GM15510 (cell line): ENCODE results near the gene B3GALT6.

Experiments
- POLR2A ChIP-seq: IDR thresholded peaks from 3 replicates; pipeline ENCODE4 v1.6.1; 2011; ENCODE audit warnings: borderline replicate concordance; ENCODE audit not compliant: insufficient read length; ENCODE audit errors: extremely low read depth

The B3GALT6 gene

GRCh38 chr1:1232208-1232795 is at the start of gene B3GALT6:
B3GALT6 (plus strand) TSS chr1:1232237; CDS start chr1:1232279, 42 bp downstream.
- peak; percentile 55 for TF ChIP-seq POLR2A

DNA sequence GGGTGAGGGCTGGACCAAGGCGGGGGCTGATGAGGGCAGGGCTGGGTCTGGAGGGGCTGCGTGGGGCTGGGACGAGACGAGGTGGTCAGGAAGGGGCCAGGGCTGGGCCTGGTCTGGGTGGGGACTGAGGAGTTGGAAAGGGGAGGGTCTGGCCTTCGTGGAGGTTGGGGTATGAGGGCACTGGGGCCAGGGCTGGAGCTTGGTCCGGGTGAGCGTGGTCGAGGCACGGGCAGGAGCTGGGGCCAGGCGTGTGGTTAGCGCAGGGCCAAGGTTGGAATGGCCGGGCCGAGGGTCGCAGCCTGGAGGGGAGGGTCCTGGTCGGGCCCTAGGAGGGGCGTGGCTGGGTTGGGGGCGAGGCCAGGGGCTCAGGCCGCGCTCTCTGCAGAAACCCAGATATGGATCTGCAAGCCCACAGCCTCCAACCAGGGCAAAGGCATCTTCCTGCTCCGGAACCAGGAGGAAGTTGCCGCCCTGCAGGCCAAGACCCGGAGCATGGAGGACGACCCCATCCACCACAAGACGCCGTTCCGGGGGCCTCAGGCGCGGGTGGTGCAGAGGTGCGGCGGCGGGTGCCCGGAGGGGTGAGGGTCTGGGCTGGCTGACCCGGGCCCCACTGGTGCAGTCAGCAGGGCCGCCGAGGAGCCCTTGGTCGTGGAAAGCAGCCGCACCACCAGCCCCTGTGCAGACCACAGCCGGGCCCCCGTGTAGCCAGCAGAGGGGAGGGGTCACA is 49.4 kb upstream of the B3GALT6 start:
- TF ChIP-seq POLR2A = no peak

- no peak for TF ChIP-seq POLR2A
These were observed 48.8 kb upstream of the B3GALT6 start for GRCh38 chr1:1183221-1183747.

- no peak for TF ChIP-seq POLR2A
These were observed 47.9 kb upstream of the B3GALT6 start for GRCh38 chr1:1183833-1184775.

DNA sequence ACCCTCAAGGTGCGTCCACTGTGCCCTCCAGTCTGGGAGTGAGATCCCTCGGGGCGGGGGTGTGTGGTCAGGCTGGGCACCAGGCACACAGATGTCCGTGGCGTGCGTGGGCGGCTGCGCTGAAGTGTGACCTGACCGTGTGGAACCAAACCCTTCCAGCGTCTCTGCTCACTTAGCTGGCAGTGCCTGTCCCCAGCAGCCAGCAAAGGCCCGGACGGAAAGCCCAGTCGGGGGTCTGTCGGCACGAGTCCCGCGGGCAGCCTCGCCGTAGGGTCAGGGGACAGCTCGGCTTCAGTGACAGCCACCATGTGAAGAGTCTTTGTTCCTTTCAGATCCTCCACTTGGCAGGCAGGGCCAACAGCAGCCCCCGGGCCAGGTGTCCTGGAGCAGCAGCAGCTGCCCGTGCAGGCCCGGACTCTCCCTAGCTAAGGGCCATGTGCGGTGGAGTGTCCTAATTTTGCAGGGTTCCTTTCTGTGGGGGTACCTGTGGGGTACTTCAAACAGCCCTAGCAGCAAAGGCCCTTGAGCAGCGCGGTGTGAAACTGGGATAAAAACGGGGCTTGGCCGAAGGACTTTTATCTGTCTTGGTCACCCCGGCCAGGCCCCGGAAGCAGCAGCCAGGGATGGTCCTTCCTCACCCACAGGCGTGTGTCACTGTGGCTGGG is 46.8 kb upstream of the B3GALT6 start:
- no peak for TF ChIP-seq POLR2A

DNA sequence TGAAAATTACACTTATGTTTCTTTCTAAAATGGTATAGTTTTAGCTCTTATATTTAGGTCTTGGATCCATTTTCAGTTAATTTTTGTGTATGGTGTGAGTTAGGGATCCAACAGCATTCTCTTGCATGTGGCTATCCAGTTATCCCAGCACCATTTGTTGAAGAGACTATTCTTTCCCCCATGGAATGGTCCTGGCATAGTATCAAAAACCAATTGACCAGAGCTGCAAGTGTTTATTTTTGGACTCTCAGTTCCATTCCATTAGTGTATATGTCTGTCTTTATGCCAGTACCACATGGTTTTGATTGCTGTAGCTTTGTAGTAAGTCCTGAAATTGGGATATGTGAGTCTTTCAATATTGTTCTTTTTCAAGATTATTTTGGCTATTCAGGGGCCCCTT is 44.1 kb upstream of the B3GALT6 start:
- no peak for TF ChIP-seq POLR2A

DNA sequence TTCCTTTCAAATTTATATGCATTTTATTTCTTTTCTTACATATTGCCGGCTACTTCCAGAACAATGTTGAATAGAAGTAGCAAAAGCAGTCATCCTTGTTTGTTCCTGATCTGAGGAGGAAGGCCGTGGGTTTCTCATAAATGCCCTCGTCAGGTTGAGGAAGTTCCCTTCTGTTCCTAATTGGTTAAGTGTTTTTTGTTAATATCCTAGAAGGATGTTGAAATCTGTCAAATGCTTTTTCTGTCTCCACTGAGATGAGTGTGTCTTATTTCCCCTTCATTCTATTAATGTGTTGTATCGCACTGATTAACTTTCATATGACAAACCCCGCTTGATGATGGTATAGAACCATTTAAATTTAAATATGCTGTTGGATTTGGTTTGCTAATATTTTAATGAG is 42.9 kb upstream of the B3GALT6 start:
- no peak for TF ChIP-seq POLR2A

GRCh38 chr1:1191734-1192133 is 40.3 kb upstream of the B3GALT6 start:
- no peak for TF ChIP-seq POLR2A

- TF ChIP-seq POLR2A = no peak
These were observed 37.3 kb upstream of the B3GALT6 start for GRCh38 chr1:1194723-1195122.

DNA sequence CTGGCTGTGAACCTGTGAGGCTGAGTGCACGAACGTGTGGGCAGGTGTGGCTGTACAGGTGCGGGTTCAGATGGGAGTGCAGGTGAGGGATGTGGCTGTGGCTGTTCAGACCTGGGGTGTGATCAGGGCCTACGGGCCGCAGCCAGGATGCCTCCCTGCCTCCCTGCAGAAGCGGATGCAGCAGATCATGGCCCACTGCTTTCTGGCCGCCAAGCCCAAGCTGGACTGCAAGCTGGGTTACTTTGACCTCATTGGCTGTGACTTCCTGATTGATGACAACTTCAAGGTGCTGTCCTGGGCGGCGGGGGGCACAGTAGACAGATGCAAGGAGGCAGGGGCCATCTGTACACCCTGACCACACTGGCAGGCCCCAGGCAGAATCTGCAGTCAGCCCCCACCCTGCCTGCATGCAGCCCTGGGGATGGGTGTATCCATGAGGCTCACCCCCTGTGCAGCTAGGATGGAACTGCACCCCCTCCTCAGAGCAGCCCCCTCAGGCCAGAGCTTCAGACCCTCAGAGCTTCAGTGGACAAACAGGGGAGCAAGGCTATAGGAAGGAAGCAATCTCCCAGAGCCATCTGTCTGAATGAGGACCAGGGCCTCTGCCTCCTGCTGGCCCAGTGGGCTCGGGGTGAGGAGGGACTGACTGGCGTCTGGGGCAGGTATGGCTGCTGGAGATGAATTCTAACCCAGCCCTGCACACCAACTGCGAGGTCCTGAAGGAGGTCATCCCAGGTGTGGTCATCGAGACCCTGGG is 35.4 kb upstream of the B3GALT6 start:
- TF ChIP-seq POLR2A = no peak

GRCh38 chr1:1197188-1197500 is 34.9 kb upstream of the B3GALT6 start:
- TF ChIP-seq POLR2A = no peak

- TF ChIP-seq POLR2A = no peak
These were observed 34.2 kb upstream of the B3GALT6 start for GRCh38 chr1:1197551-1198422.

GRCh38 chr1:1198423-1199140 is 33.5 kb upstream of the B3GALT6 start:
- TF ChIP-seq POLR2A = no peak
